H1 (cell line): ENCODE measurements around the gene SLC4A8. TPM values are rescaled to one million over a fixed set of nuclear protein-coding genes. Genes with fewer than 3 reads are reported as not detected.
"Not testable (repeated sequence)": the region's sequence is repeated elsewhere in the genome, so short reads cannot be mapped to it uniquely, and the experiment has no call there.

Experiments
- CTCF ChIA-PET: fragments of 300-600 bp; sonication (Branson Sonifier 250); formaldehyde crosslinking; loops from one replicate; lab custom pipeline; 2021; ENCODE audit not compliant: partially characterized antibody; lab: Charles Lee
- POLR2A ChIA-PET: fragments of 300-600 bp; sonication (Branson Sonifier 250); formaldehyde crosslinking; loops from one replicate; lab custom pipeline; 2021; ENCODE audit warnings: inconsistent platforms; ENCODE audit not compliant: partially characterized antibody; lab: Charles Lee
- DNase-seq, 2 experiments: peaks; one replicate each; pipeline versions ENCODE4 v3.0.0 to v3.0.0-alpha.2; 2010 to 2022; ENCODE audit warnings: low spot score in 2 of 2, low read depth in 1 of 2, mixed read lengths in 1 of 2
- FAIRE-seq: peaks from 2 replicates; lab custom pipeline; 2011; peaks lifted over from hg19 to GRCh38; lab: Jason Lieb, UNC
- H2AFZ ChIP-seq: 2 replicates; pipeline ENCODE4 v1.8.1; 2012; ENCODE audit warnings: low read length, inconsistent platforms
- H2AK5ac ChIP-seq: 2 replicates; pipeline ENCODE4 v1.6.1; 2013; ENCODE audit warnings: low read depth, low read length
- H2BK120ac ChIP-seq: replicated peaks from 2 replicates; pipeline ENCODE3; 2013; ENCODE audit warnings: low read depth, low read length, inconsistent platforms
- H2BK12ac ChIP-seq: 2 replicates; pipeline ENCODE4 v1.6.1; 2013; ENCODE audit warnings: low read depth, low read length
- H2BK15ac ChIP-seq: 2 replicates; pipeline ENCODE4 v1.6.1; 2013; ENCODE audit warnings: low read length
- H2BK20ac ChIP-seq: 2 replicates; pipeline ENCODE4 v1.6.1; 2013; ENCODE audit warnings: low read length
- H2BK5ac ChIP-seq: 2 replicates; pipeline ENCODE4 v1.6.1; 2013; ENCODE audit warnings: low read depth, low read length
- H3K14ac ChIP-seq: 2 replicates; pipeline ENCODE4 v1.6.1; 2013; ENCODE audit warnings: inconsistent platforms; ENCODE audit not compliant: insufficient read length
- H3K18ac ChIP-seq: 2 replicates; pipeline ENCODE4 v1.6.1; 2013; ENCODE audit warnings: low read length; ENCODE audit errors: extremely low read depth
- H3K23ac ChIP-seq: 2 replicates; pipeline ENCODE4 v1.6.1; 2013; ENCODE audit warnings: inconsistent platforms; ENCODE audit not compliant: insufficient read length
- H3K23me2 ChIP-seq: 2 replicates; pipeline ENCODE4 v1.6.1; 2013; ENCODE audit warnings: low read depth, low read length
- H3K27ac ChIP-seq: 2 replicates; pipeline ENCODE4 v1.6.1; 2011; ENCODE audit warnings: low read depth, low read length, inconsistent platforms
- H3K27me3 ChIP-seq, 4 experiments: replicated peaks in 1 of 4; 1 replicate in 1 of 4; 2 replicates in 3 of 4; pipeline versions ENCODE4 v1.6.1 to v1.8.1; 2011 to 2013; ENCODE audit warnings: low read length in 3 of 4, mild to moderate bottlenecking in 3 of 4, inconsistent platforms in 2 of 4, mixed read lengths in 2 of 4, moderate library complexity in 1 of 4; ENCODE audit not compliant: control insufficient read depth in 3 of 4, insufficient read depth in 3 of 4; ENCODE audit errors: extremely low read depth in 1 of 4
- H3K36me3 ChIP-seq, 4 experiments: 2 replicates each; pipeline versions ENCODE4 v1.6.1 to v1.8.1; 2011 to 2013; ENCODE audit warnings: mild to moderate bottlenecking in 4 of 4, low read length in 3 of 4, moderate library complexity in 2 of 4, control low read depth in 1 of 4, inconsistent platforms in 1 of 4; ENCODE audit not compliant: insufficient read depth in 4 of 4, control insufficient read depth in 2 of 4
- H3K4ac ChIP-seq: replicated peaks from 2 replicates; pipeline ENCODE3; 2013; ENCODE audit warnings: low read length, low read depth, mixed read lengths, inconsistent platforms; ENCODE audit not compliant: insufficient read length
- H3K4me1 ChIP-seq, 4 experiments: replicated peaks in 1 of 4; 1 replicate in 1 of 4; 2 replicates in 3 of 4; pipeline versions ENCODE4 v1.6.1 to v1.8.1; 2011 to 2013; ENCODE audit warnings: low read length in 3 of 4, inconsistent platforms in 2 of 4, mixed read lengths in 1 of 4; ENCODE audit not compliant: insufficient read depth in 4 of 4, control insufficient read depth in 3 of 4
- H3K4me2 ChIP-seq, 2 experiments: 2 replicates each; pipeline versions ENCODE4 v1.6.1 to v1.8.1; 2011 to 2013; ENCODE audit warnings: low read depth in 2 of 2, low read length in 2 of 2, control low read depth in 1 of 2, inconsistent platforms in 1 of 2, mild to moderate bottlenecking in 1 of 2; ENCODE audit not compliant: insufficient read depth in 1 of 2
- H3K4me3 ChIP-seq, 4 experiments: fragments of 200-600, 300-600 bp in 1 of 4; sonication (generic), shearing (Covaris generic), sonication (Bioruptor Twin) in 1 of 4; 2 replicates each; pipeline versions ENCODE4 v1.5.1 to v1.8.1; 2011 to 2016; ENCODE audit warnings: low read length in 4 of 4, low read depth in 3 of 4, control low read depth in 2 of 4, inconsistent platforms in 2 of 4, mild to moderate bottlenecking in 2 of 4, mixed read lengths in 1 of 4, moderate library complexity in 1 of 4; ENCODE audit not compliant: insufficient read depth in 2 of 4; ENCODE audit errors: extremely low read depth in 1 of 4
- H3K56ac ChIP-seq: replicated peaks from 2 replicates; pipeline ENCODE3; 2013; ENCODE audit warnings: low read depth, mild to moderate bottlenecking, mixed read lengths, low read length, inconsistent platforms; ENCODE audit not compliant: insufficient read length
- H3K79me1 ChIP-seq: 2 replicates; pipeline ENCODE4 v1.6.1; 2013; ENCODE audit warnings: low read depth, low read length, control low read depth
- H3K79me2 ChIP-seq, 2 experiments: 2 replicates each; pipeline versions ENCODE4 v1.6.1 to v1.8.1; 2012 to 2013; ENCODE audit warnings: low read length in 2 of 2, mild to moderate bottlenecking in 2 of 2, inconsistent platforms in 1 of 2; ENCODE audit not compliant: insufficient read depth in 2 of 2, control insufficient read depth in 1 of 2
- H3K9ac ChIP-seq, 4 experiments: replicated peaks in 1 of 4; 1 replicate in 1 of 4; 2 replicates in 3 of 4; pipeline versions ENCODE4 v1.6.1 to v1.8.1; 2011 to 2013; ENCODE audit warnings: low read depth in 3 of 4, low read length in 3 of 4, control low read depth in 2 of 4, mild to moderate bottlenecking in 2 of 4, moderate library complexity in 2 of 4, inconsistent platforms in 1 of 4; ENCODE audit errors: extremely low read depth in 1 of 4
- H3K9me3 ChIP-seq, 2 experiments: 2 replicates each; pipeline versions ENCODE4 v1.6.1 to v1.8.1; 2012 to 2013; ENCODE audit warnings: mild to moderate bottlenecking in 2 of 2, moderate library complexity in 2 of 2, control low read depth in 1 of 2, inconsistent platforms in 1 of 2, low read depth in 1 of 2, low read length in 1 of 2, mixed read lengths in 1 of 2; ENCODE audit not compliant: insufficient read depth in 2 of 2
- H4K20me1 ChIP-seq, 2 experiments: replicated peaks in 1 of 2; 2 replicates each; pipeline versions ENCODE3 to v1.8.1; 2011 to 2013; ENCODE audit warnings: inconsistent platforms in 2 of 2, low read length in 2 of 2, mild to moderate bottlenecking in 1 of 2; ENCODE audit not compliant: insufficient read depth in 2 of 2, control insufficient read depth in 1 of 2
- H4K5ac ChIP-seq: 2 replicates; pipeline ENCODE4 v1.6.1; 2013; ENCODE audit warnings: low read length, low read depth, mixed read lengths, inconsistent platforms; ENCODE audit not compliant: insufficient read length
- H4K8ac ChIP-seq: 2 replicates; pipeline ENCODE4 v1.8.0; 2013; ENCODE audit warnings: mild to moderate bottlenecking, moderate library complexity, low read length, inconsistent platforms; ENCODE audit not compliant: insufficient read depth; ENCODE audit errors: extremely low read depth
- H4K91ac ChIP-seq: replicated peaks from 2 replicates; pipeline ENCODE3; 2013; ENCODE audit warnings: low read length, mixed read lengths, inconsistent platforms; ENCODE audit not compliant: insufficient read length
- WGBS, 2 experiments: shearing (Covaris generic) in 1 of 2; methylation state at CpG; one replicate each; pipeline versions ENCODE4 v1.1.6 to v1.1.7; 2013 to 2015; ENCODE audit warnings: low lambda C conversion rate in 2 of 2, mixed read lengths in 2 of 2, inconsistent platforms in 1 of 2, low coverage in 1 of 2, missing lambda C conversion rate in 1 of 2; ENCODE audit not compliant: insufficient replicate concordance in 2 of 2, insufficient coverage in 1 of 2, insufficient read length in 1 of 2; ENCODE audit errors: extremely low coverage in 1 of 2, missing lambda C conversion rate in 1 of 2; 5-methylcytosine and 5-hydroxymethylcytosine counted together
- polyA plus RNA-seq, 7 experiments: library from polyadenylated mRNA; depleted of rRNA in 3 of 7; stranded (reverse) in 5 of 7; unstranded in 2 of 7; fragments of >200 nt in 5 of 7; fragments of 200-250 nt in 2 of 7; gene quantifications; 1 replicate in 5 of 7; 2 replicates in 1 of 7; 4 replicates in 1 of 7; pipeline versions ENCODE4 v1.2.1 to v1.2.3, GENCODE V29; 2011 to 2013; ENCODE audit warnings: missing spikeins in 2 of 7, mixed read lengths in 2 of 7
- total RNA-seq: library from RNA; stranded (reverse); fragmentation: NEBNext Ultra II Directional; extraction: Animal tissue kit (Norgen Biotek cat#: 25700); gene quantifications from 2 replicates; pipeline ENCODE4 v1.2.1, GENCODE V29; 2021

The SLC4A8 gene
- total and polyA plus RNA-seq, 2 of the 8 experiments (the other 6 are each of a cell fraction or from before 2014, with no cell fraction given) = 11.2 to 13.4 TPM

DNA sequence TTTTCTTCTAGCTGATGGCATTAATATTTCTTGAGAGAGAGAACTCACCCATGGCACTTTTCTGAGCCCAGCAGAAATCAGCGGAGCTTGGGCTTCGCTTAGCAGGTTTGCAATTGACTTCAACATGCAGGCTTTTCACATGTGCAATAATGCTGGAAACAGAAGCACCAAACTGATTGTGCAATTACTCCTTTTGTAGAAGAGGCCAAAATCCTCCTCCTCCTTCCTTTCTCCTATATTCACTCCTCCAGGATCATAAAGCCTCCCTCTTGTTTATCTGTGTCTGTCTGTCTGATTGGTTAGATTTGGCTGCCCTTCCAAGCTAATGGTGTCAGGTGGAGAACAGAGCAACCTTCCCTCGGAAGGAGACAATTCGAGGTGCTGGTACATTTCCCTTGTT is 90.4 kb downstream of the SLC4A8 start:
- H2BK12ac ChIP-seq, H4K20me1 ChIP-seq, POLR2A ChIA-PET, H3K18ac ChIP-seq, H2BK20ac ChIP-seq, DNase-seq, H3K23ac ChIP-seq, H2BK5ac ChIP-seq, H3K23me2 ChIP-seq, H3K14ac ChIP-seq, H3K4me1 ChIP-seq, H3K79me2 ChIP-seq, FAIRE-seq, H3K9ac ChIP-seq, H4K8ac ChIP-seq, H3K79me1 ChIP-seq, H2BK15ac ChIP-seq, H3K4me2 ChIP-seq, H3K4me3 ChIP-seq, H3K27ac ChIP-seq, H4K91ac ChIP-seq, H3K27me3 ChIP-seq, H2BK120ac ChIP-seq, H3K4ac ChIP-seq, H2AK5ac ChIP-seq, H2AFZ ChIP-seq, H4K5ac ChIP-seq, H3K9me3 ChIP-seq, H3K36me3 ChIP-seq, H3K56ac ChIP-seq: not testable (repeated sequence)
- 84% methylated on average over 4 of the region's 4 CpGs; no CpG with 5 or more reads in 1 of the 2 experiments for WGBS, 2 experiments
- CTCF ChIA-PET = interaction anchor here (1.5 to 13.0 kb wide), 4 partner anchors 9 to 94 kb away, joined by 4 to 132 read pairs (median 9); no protein-coding TSS in a partner anchor
